ENCODE measurements around the gene CHST3.
"Not testable (repeated sequence)": the region's sequence is repeated elsewhere in the genome, so short reads cannot be mapped to it uniquely, and the experiment has no call there.

Gene CHST3

DNA sequence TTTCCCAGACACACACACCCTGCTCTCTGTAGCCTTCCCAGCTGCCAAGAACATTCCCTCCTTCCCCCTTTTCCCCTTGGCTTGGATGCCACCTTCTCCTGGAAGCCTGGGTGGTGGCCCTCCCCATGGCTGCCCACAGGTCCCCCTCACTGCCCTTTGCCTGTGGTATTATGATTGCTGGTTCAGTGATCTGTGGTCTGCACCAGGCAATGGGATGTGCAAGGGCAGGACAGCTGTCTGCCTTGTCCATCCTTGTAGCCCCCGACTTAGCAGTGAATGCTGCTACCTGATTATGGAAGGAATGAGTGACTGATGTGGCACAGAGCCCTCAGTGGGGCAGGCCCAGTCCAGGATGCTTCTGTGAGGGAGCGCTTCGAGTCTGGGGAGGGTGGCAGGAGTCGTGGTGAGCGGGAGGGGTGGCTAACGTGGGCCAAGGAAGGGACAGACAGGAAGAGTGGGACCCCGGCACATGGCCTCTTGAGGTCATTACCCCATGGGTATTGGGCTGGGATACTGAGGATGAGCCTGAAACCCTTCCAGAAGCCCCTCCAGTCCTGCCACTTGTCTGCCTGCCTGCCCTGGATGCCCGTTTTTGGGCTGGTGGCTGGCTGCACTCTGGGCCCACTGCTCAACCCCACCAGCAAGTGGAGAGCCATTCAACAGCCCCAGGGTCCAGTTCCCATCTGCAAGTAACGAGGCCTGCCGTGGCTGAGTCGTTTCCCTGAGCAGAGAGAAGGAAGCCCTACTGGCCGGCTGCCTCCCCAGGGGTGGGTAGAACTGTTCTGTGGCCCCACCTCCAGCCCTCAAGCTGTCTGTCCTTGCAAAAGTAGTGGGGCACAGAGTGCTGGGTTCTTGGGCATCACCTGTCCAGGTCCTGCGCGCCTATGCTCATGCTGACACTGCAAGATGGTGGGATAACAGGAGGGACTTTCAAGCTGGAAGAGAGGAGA is 8.8 kb downstream of the CHST3 start:
- DNase-seq (ENCODE audit: low read depth) = no peak

DNA sequence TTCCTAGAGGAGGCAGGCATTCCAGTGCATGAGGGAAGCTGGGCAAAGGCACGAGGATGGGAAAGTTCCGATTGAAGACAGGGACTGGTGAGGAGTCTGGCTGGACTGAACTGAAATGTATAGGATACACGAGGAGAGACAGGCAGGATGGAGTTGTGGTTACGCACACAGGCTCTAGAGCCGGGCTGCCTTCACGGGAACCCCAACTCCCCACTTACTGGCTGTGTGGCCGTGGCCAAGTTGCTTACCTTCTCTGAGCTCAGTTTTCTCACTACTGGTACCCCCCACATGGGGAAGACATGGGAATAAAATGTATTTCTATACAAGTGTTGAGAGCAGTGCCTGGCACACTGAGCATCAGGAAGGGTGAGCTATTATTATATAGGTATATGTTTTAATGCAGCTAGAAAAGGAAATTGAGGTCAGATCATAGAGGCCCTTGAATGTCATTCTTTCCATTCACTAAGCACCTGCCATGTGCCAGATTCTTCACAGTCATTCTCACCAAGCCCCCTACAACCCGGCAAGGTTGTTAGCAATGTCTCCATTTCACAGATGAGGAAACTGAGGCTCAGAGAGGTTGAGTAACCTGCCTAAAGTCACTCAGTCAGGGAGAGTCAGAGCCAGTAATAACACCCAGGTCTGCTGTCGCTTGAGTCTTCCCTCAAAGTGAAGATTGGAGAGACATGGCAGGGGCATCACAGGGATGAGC is 9.7 kb downstream of the CHST3 start:
- no peak for DNase-seq (ENCODE audit: low read depth)

GRCh38 chr10:71974489-71975021 is 10.4 kb downstream of the CHST3 start:
- no peak for DNase-seq (ENCODE audit: low read depth)

GRCh38 chr10:71975087-71975870 is 11.1 kb downstream of the CHST3 start:
- DNase-seq (ENCODE audit: low read depth) = no peak

GRCh38 chr10:71975871-71976725 is 11.9 kb downstream of the CHST3 start:
- DNase-seq (ENCODE audit: low read depth) = no peak

- not testable (repeated sequence) for DNase-seq (ENCODE audit: low read depth)
Measured at GRCh38 chr10:71977614-71977903, 13.4 kb downstream of the CHST3 start.

- no peak for DNase-seq (ENCODE audit: low read depth)
Measured at GRCh38 chr10:71978476-71978875, 14.3 kb downstream of the CHST3 start.

- no peak for DNase-seq (ENCODE audit: low read depth)
Measured at GRCh38 chr10:71978988-71979691, 14.9 kb downstream of the CHST3 start.

- no peak for DNase-seq (ENCODE audit: low read depth)
Measured at GRCh38 chr10:71979692-71980062, 15.5 kb downstream of the CHST3 start.

DNA sequence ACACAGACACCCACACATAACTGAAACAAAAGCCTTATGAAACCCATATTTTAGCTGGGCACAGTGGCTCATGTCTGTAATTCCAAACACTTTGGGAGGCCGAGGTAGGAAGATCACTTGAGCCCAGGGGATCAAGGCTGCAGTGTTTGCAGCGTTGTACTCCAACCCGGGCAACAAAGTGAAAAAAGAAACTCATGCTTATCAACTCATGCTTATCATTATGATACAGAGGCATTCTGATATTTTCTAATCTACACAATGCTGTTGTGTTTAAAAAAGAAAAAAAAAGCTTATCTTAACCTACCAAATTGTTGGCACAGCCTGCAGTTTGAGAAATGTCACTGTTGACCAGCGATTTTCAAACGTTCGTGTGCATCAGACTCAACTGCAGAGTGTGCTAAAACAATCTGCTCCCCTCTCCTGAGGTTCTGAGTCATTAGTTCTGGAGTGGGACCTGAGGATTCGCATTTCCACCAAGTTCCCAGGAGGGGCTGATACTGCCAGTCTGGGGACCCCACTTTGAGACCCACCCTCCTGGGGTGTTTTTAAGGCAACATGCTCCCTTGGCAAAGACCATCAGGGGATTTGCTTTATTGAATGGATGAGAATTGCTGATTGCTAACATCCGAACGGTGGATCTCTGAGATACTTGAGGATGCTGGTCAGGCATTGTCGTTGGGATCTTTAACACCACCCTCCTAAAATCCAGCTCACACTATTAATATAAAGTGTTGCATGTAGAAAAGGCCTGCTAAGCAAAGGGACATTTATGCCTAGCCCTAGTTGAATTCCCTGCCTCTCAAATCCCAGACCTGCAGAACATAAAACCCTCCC is 16.2 kb downstream of the CHST3 start:
- no peak for DNase-seq (ENCODE audit: low read depth)

DNA sequence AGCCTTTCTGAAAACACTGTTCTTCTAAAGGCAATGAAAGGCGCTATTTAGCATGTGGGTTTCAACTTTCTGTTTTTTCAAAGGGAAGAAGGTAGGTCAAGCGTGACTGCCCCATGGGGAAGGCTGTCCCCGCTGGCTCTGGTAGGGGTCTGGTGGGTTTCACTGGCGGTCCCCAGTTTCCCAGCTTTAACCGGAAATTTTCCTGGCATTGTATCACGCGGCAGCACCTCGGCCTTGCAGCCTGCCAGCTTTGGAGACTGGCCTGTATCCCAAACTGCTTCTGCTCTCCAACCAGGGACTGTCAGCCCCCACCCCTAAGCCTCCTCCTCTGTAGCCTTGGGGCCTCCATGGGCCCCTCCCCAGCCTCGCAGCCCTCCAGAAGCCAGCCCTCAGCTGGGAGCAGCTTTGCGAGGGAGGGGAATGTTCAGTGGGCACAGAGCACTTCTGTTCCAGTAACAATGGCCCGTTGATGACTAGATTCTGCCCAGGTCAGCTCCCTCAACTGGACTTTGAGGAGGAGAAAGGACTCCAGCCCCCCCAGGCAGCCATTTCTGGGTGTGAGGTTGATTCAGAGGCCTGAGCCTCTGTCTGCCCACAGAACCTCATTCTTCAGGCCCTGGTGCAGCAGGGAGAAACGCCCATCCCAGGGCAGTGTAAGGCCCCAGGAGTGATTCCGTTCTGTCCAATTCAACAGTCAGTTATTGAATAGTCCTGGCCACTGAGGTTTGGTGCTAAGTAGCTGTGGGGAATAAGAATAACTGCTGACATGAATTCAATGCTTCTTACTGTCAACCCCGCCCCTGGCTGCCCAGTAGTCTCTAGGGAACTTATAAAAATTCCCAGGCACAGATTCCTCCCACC is 17.1 kb downstream of the CHST3 start:
- DNase-seq (ENCODE audit: low read depth) = no peak

GRCh38 chr10:71981876-71982230 is 17.7 kb downstream of the CHST3 start:
- DNase-seq (ENCODE audit: low read depth) = no peak

GRCh38 chr10:71982269-71983178 is 18.3 kb downstream of the CHST3 start:
- DNase-seq (ENCODE audit: low read depth) = no peak

GRCh38 chr10:71984126-71984808 is 20.1 kb downstream of the CHST3 start:
- no peak for DNase-seq (ENCODE audit: low read depth)

DNA sequence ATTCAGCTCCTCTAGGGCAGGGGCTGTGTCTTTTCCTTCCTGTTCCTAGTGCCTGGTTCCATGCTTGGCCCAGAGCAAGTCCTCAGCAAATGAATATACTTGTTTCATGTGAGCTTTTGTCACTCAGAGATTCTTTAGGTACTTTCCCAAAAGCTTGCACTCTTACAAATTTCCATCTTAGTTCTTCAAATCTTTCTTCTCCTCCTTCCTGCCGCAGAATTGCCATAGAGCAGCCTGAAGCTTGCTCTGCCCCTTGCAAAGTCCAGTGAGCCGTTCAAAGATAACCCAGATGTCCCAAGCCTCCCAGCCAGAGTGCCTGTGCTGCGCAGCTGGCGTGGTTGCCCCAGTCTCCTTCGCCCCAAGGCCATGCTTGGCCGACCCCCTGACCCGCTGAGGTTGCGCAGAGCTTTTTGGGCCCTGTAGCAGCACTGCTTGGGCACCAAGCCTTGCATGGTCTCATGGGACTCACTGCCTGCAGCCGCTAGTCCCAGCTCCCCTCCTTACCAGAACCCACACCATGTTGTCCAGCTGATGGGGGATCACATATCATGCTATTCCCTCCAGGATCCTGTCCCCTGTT is 20.7 kb downstream of the CHST3 start:
- DNase-seq (ENCODE audit: low read depth) = no peak

DNA sequence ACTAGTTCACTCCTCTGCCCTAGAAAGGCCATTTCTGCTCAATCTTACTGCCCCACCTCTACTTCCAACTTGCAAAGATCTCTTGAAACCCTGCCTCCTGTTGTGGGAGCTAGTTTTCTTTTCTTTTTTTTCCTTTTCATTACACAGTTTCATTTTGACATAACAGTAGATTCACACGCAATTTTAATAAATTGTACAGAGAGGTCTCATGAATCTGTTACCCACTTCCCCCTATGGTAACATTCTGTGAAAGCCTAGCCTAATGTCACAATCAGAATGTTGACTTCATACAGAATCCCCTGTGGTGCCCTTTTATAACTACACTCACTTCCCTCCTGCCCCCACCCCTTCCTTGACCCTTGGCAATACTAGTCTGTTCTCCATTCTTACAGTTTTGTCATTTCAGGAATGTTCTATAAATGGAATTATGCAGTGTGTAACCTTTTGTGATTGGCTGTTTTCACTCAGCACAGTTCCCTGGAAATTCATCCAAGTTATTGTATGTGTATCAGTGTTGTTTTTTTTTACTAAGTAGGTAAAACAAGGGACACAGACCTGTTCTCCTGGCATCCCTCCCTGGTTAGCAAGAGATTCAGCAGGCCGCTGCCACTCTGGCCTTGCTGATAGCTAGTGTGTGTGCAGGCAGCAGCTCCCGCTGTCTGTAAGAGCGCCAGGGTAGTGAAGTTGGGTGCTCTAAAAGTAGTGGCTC is 21.5 kb downstream of the CHST3 start:
- DNase-seq (ENCODE audit: low read depth) = no peak

Data from stimulated activated CD8-positive, alpha-beta memory T cell treated with anti-CD3 and anti-CD28 coated beads, Interleukin-7, amount 100 ng/mL, for 24 hours (primary cell).